ENCODE data around the gene ATP8B3. TPM values are rescaled to one million over a fixed set of nuclear protein-coding genes. Genes with fewer than 3 reads are reported as not detected.

ATP8B3 gene
- polyA plus RNA-seq, 4 donors: 0.44 to 1.0 (median 0.74) TPM

DNA sequence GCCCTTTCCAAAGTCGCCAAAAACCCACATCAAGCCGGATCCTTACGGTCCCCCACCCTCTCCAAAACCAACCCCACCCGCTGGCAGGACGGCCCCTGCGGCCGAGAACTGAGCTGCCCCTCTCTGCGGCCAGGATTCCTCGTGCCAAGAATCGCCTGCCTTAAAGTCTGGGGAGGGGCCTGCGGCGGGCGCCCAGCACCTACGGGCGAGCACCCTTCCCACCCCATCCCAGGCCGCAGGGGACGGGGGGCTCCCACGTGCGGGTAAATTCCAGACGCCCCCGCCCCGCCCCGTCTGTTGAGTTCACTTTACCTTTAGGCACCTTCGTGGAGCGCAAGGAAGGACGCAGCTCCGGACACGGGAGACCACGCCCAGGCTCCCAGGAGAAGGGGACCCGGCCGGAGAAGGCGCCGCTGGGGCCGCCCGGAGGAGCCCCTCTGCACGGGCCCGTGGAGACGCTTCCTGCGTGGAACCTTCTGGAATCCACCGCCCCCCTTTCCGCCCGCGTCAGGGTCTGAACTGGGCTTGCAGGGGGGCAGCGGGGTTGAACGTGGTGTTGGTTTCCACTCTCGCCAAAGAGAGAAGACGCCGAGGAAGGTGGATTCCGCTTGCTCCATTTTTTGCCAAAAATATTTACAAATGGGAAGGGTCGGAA is 36.0 kb downstream of the ATP8B3 start:
- no peak for DNase-seq (ENCODE audit: low read depth in 4 of 4, low spot score in 3 of 4)

DNA sequence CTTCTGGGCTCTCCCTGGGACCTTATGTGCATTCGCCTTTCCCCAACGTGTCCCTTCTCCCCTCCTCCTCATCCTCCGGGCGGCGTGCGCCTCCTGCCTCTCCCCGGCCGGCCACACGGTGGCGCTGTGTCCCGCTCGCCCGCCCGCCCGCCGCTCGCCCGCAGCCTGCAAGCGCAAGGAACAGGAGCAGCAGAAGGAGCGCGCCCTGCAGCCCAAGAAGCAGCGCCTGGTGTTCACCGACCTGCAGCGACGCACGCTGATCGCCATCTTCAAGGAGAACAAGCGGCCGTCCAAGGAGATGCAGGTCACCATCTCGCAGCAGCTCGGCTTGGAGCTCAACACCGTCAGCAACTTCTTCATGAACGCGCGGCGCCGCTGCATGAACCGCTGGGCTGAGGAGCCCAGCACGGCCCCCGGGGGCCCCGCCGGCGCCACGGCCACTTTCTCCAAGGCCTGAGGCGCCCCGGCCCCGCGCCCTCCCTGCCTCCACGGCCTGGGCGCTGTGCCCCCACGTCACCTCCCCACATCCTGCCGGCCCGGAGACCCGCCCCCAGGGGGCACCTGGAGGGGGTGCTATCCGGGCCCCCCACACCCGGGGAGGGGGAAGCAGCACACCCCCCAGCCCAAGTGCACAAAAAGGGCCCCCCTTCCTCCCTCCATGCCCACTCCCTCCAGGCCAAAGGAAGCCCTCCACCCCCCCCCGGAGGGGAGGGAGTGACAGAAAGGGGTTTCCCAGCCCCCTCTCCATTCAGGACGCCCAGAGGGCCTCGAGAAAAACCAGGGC is 36.9 kb downstream of the ATP8B3 start:
- DNase-seq (ENCODE audit: low read depth in 4 of 4, low spot score in 3 of 4): no peak

DNA sequence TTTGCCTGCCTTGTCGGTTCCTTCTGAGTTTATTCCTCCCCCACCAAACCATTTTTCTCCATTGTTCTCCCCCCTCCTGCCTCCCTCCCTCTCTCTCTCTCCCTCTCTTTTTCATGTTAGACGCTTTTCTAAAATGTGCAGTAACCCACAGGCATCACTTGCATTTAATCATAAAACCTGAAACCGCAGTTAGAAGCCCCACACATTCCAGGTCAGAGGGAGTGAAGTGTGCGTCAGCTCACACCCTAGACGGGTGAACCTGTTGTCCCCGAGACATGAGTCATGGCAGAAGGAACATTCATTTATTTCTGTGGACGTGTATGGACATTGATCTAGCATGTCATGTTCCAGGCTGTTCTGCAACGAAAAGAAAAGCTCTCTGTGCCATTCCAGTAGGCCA is 38.9 kb downstream of the ATP8B3 start:
- no peak for DNase-seq (ENCODE audit: low read depth in 4 of 4, low spot score in 3 of 4)

DNA sequence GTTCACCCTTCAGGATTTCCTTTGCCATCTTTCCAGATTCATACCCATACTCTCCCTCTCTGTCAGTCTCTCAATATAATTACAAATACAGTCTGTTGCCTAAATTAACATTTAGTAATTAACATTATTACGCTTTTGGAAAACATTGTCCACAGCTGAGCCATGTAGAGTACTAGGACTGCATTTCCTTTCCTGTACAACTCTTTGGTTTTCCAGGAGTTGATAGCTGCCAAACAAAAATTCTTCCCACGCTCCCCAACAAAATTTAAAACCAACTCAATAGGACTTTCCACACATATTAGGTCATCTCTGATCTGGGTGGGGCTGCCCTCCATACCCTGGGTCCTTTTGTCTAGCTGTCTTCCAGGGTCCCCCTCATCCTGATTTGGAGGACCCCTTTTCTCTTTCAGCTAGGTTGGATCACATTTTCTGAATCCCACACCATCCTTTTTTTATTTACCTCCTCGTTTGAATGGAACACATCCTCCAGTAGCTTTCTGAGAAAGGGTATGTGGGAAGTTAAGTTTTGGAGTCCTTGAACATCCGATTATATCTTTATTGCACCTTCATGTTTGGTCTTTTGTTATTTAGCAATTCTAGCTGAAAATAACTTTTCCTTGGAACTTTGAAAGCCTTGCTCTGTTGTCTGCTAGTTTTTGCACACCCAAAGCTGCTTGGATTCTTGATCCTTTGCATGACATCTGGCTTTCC is 41.1 kb downstream of the ATP8B3 start:
- no peak for DNase-seq (ENCODE audit: low read depth in 4 of 4, low spot score in 3 of 4)

DNA sequence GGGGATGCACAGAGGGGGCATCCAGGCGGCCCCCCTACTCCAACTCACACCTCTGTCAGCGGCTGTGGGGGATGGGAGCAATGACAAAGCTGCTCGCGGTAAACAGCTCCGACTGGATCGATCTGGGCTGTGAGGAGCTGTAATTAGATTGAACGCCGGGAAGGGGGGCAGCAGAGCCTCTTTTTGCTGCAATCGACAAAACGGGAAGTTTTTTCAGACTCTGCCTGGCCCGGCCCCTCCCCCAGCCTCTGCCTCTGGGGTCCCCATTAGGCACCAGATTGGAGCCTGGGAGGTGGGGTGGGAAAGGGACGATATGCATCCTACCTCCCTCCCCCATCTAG is 42.5 kb downstream of the ATP8B3 start:
- DNase-seq (ENCODE audit: low read depth in 4 of 4, low spot score in 3 of 4): no peak

DNA sequence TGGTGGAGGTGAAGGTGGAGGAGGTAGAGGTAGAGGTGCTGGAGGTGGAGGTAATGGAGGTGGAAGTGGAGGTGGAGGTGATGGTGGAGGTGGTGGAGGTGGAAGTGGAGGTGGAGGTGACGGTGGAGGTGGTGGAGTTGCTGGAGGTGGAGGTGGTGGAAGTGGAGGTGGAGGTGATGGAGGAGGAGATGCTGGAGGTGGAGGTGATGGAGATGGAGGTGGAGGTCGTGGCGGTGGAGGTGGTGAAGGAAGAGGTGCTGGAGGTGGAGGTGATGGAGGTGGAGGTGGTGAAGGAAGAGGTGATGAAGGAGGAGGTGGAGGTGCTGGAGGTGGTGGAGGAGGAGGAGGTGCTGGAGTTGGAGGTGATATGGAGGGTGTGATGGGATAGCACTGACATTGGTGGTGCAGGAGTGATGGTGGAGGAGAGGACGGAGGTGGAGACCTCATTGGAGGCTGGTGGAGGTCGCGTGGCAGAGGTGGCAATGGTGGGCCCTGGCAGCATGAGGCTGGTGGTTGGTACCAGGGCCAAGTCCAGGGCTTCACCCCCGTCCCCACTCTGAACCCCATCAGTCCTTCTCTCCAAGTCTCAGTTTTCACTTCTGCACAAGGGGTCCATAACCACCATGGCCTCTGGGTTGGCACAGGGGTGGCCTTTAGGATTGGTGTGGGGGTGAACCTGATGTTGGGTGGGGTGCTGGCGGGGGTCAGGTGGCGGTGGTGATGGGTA is 43.0 kb downstream of the ATP8B3 start:
- no peak for DNase-seq (ENCODE audit: low read depth in 4 of 4, low spot score in 3 of 4)

- DNase-seq (ENCODE audit: low read depth in 4 of 4, low spot score in 3 of 4): no peak
These were observed 43.8 kb downstream of the ATP8B3 start for GRCh38 chr19:1768248-1768647.

- peak in 1 of 4 donors; percentile 37 for DNase-seq (ENCODE audit: low read depth in 4 of 4, low spot score in 3 of 4)
These were observed 44.6 kb downstream of the ATP8B3 start for GRCh38 chr19:1767464-1767933.

GRCh38 chr19:1766800-1767352 is 45.2 kb downstream of the ATP8B3 start:
- DNase-seq (ENCODE audit: low read depth in 4 of 4, low spot score in 3 of 4): no peak

- DNase-seq (ENCODE audit: low read depth in 4 of 4, low spot score in 3 of 4): no peak
These were observed 45.9 kb downstream of the ATP8B3 start for GRCh38 chr19:1765904-1766799.

GRCh38 chr19:1765232-1765903 is 46.7 kb downstream of the ATP8B3 start:
- DNase-seq (ENCODE audit: low read depth in 4 of 4, low spot score in 3 of 4): no peak

- DNase-seq (ENCODE audit: low read depth in 4 of 4, low spot score in 3 of 4): no peak
These were observed 47.3 kb downstream of the ATP8B3 start for GRCh38 chr19:1764729-1765128.

DNA sequence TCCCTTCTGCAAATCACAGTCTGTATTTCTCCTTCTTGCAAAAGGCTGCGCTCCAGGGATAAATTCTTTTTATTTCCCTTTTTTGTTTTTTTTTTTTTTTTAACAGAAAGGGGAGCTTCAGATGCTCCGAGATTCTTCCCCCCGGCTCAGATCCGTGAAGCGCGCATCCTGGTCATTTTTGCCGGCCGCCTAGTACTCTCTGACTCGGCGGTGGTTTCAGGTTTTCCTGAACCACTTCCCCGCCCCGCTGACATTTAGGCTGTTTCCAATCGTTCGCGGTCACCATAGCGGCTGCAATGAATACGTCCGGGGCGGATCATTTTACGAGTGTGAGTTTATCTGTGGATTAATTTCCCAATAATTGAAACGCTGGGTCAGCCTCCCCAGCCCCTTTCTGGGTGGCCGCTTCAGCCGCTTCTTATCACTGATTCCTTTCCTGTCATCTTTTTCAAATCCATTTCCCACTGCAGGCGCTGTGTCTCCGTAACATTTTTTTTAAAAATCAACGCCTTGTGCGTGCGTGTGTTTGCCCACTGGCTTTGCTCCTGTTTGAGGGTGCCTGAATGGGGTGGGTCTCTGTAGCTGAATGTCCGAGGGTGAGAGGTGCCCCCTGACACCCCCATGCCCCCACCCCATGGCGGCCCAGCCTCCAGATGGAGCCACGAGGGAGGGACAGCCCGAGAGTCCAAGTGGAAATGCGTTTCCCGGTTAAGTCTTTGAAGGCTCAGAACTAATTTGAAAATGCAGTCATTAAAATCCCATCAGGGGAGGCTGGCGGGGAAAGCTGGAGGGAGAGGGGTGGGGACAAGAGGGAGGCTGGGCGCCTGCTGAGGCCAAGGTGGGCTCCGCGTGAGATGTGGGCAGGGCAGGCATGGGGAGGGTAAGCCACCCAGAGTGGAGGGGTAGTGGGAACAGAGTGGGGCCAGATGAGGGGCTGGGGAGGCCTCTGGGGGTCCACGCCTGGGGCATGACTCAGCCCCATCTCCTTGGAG is 48.1 kb downstream of the ATP8B3 start:
- no peak for DNase-seq (ENCODE audit: low read depth in 4 of 4, low spot score in 3 of 4)

DNA sequence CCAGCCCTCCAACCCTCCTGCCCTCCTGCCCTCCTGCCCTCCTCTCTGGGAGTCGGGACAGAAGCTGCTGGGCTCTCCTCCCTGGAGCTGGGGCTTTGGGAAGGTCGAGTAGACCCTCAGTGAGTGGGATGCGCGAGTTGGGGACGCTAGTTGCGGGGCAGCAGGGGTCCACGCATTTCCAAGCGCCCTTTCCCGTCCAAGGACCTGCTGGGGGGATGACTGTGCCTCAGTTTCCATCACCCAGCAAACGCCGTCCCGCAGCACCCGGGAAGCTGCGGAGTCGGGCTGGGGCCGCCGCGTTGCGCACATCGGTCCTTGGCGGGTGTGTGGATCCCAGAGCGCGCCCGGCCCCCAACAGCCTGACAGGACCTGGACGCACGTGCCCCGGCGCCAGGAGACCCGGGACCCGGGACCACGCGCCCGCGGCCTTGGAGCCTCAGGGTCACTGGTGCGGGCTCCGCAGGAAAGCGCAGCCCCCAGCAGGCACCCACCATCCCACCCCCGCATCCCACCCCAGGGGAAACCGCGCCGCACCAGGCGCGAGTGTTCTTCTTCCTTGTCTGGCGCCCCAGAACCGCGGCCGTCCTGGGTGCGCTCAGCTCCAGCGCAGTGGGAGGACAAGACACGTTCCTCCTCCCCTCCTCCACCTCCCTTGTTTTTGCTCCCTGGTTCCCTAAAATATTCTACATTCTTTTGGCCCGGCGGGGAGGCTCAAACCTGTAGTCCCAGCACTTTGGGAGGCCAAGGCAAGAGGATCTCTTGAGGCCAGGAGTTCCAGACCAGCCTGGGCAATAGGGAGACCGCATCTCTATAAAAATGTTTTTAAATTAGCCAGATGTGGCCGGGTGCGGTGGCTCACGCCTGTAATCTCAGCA is 49.6 kb downstream of the ATP8B3 start:
- no peak for DNase-seq (ENCODE audit: low read depth in 4 of 4, low spot score in 3 of 4)

DNA sequence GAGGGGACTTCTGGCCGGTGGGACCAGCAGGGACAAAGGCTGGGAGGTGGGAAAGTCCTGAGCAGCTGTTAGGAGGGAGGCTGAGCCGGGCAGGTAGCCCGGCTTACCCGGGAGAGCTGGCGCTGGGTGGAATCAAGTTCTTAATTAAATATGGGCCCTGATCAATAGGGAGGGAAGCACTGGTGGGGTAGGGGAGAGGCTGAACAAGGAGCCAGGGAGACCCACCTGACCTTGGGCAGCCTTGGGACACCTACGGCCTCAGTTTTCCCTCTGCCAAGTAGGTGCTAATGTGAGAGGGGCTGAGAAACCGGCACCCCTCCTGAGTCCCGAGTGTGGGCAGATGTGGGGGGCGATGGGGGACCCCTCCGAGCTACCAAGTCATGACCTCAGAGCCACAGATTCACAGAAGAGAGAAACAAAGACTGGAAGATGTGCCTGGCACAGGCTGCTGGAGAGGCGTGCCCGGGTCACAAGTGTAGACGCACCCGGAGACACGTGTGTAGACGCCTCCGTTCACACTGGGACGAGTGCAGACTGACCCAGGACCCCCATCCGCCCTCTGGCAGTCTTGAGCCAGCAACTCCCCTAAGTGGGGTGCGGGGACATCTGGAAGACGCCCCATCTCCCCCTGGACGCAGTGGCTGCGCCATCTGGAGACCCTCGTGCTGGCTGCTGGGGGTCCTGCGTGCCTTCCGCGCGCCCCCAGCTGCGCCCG is 50.4 kb downstream of the ATP8B3 start:
- DNase-seq (ENCODE audit: low read depth in 4 of 4, low spot score in 3 of 4): no peak
